ENCODE measurements around the gene PRPF18. TPM values are rescaled to one million over a fixed set of nuclear protein-coding genes. Genes with fewer than 3 reads are reported as not detected.

Gene PRPF18
- total RNA-seq, 1 donor from 2014 or later, result 17.1 TPM

DNA sequence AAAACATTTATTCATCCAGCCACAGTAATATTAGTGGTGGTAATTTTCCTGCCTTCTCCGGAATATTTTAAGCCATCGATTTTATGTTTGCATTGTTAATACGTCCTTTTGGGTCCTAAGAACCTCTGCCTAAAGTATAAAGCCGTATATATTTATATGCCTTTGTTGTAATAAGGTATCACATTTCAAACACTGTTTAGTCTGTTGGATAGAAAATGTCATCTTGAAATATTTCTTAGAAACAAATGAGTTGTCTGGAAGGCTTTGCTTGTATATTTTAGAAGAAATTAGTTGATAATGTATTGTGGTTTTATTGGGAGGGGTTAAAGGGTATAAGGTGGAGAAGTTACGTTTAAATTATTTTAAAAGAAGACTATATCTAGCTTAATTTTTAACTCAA, 11.1 kb downstream of the PRPF18 start:
- Mint-ChIP-seq H3K27ac (no peak overlapping the region), H3K9me3 (ENCODE audit: low read depth) (no peaks in the 10 kb centered on the region), H3K4me3 (ENCODE audit: low read depth) (no peak overlapping the region), H3K4me1 (ENCODE audit: low read depth) (peaks cover 1% of the 10 kb centered on the region), H3K36me3 (ENCODE audit: insufficient read depth) (peaks cover 2% of the 10 kb centered on the region), H3K27me3 (no peaks in the 10 kb centered on the region)
- TF ChIP-seq, protein P1, sequence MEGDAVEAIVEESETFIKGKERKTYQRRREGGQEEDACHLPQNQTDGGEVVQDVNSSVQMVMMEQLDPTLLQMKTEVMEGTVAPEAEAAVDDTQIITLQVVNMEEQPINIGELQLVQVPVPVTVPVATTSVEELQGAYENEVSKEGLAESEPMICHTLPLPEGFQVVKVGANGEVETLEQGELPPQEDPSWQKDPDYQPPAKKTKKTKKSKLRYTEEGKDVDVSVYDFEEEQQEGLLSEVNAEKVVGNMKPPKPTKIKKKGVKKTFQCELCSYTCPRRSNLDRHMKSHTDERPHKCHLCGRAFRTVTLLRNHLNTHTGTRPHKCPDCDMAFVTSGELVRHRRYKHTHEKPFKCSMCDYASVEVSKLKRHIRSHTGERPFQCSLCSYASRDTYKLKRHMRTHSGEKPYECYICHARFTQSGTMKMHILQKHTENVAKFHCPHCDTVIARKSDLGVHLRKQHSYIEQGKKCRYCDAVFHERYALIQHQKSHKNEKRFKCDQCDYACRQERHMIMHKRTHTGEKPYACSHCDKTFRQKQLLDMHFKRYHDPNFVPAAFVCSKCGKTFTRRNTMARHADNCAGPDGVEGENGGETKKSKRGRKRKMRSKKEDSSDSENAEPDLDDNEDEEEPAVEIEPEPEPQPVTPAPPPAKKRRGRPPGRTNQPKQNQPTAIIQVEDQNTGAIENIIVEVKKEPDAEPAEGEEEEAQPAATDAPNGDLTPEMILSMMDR (IDR thresholded peaks at IDR 0.05; ENCODE audit: unreplicated experiment), result no peak
- DNase-seq (ENCODE audit: low spot score, unreplicated experiment), result no peak

DNA sequence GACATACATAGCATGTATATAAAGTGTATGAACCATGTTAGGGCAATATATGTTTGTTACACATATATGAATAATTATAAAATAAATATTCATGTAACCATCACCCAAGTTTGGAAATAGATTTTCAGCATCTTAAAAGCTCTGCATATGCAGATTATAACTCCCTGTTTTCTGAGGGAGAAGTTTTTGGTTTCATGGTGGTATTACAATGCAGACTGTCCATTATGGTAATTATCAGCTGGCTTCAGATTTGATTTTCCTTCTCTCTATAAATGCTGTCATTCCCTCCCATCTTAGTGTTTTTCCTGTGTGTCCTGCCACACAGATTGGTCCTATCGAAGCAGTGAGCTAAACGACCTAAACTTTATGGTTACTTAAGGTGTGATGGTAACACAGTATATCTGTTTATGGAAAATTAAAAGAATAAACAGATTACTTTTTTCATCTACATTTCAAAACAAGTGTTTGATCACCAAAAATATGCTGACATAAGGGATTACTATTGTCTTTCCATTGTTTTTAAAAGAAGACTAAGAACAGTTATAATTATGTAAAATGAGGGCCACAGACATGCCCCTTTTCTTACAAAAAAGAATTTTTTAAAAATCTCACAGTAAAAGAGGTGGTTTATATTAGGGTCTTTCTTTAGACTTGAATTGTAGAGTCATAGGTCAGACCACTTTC, 17.7 kb downstream of the PRPF18 start:
- H3K27me3 Mint-ChIP-seq, result no peaks in the 10 kb centered on the region
- TF ChIP-seq, protein P1 (IDR thresholded peaks at IDR 0.05; ENCODE audit: unreplicated experiment), result no peak
- DNase-seq (ENCODE audit: low spot score, unreplicated experiment), result no peak
- H3K27ac Mint-ChIP-seq, result no peak overlapping the region
- H3K9me3 Mint-ChIP-seq (ENCODE audit: low read depth), result no peaks in the 10 kb centered on the region
- peaks cover 12% of the 10 kb centered on the region for H3K36me3 Mint-ChIP-seq (ENCODE audit: insufficient read depth)
- H3K4me1 Mint-ChIP-seq (ENCODE audit: low read depth), result peaks cover 6% of the 10 kb centered on the region
- no peak overlapping the region for H3K4me3 Mint-ChIP-seq (ENCODE audit: low read depth)

DNA sequence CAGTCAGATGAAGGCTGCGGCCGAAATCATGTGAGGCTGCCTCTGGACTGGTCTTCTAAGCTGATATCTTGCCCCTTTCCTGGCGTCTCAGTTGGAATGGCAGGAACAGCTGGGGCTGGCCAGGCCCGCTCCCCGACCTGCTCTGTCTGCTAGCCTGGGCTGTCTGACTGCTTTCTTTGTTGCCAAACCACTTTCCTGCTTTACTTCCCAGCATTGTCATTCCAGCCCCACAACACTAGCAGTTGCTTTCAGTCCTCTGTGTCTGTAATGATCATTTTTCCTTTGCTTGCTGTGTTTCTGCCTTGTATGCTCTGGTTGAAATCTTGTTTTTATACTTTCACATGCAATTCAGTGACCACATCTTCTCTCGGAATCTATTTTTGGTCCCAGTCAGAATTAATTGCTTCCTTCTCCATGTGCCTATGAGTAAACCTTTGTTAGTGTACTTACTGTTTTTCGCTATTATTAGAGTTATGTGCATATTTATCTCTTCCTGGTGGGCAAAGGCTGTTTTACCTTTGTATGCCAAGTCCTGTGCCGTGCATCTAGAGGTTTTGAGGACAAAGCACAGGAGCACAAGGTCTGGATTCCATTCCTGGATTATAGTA, 21.6 kb downstream of the PRPF18 start:
- peak overlapping the region; percentile 88 for H3K27ac Mint-ChIP-seq
- DNase-seq (ENCODE audit: low spot score, unreplicated experiment), result no peak
- TF ChIP-seq, protein P1 (IDR thresholded peaks at IDR 0.05; ENCODE audit: unreplicated experiment), result no peak

DNA sequence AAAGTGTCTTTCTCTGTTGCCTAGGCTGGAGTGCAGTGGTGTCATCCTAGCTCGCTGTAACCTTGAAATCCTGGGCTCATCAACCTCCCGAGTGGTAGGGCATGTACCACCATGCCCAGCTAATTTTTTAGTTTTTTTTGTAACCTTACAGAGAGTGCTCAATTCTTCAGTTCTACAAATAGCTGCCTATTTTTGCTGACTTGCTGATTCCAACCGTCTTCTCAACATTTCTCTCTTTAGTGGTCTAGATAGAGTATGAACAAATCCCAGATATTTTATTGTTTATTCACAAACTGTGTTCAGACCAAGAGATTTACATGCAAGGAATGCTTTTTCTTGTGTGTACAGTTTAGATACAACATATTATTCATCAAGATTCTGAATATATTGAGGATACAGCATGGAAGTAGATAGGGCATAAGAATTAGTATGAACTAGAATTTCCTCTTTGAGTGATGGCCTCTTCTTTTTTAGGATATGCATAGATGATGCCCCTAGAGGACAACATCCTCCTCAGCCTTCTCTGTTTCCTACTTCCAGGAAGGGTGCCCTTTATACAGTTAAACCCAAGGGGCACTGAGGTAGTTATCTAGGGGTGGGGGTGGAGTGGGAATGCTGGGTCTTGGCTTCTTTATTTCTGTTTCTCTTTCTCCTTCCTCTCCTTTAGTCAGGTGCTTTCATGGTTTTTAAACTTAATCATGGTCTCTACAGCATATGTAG, 26.0 kb downstream of the PRPF18 start:
- DNase-seq (ENCODE audit: low spot score, unreplicated experiment), result no peak
- Mint-ChIP-seq H3K4me3 (ENCODE audit: low read depth) (no peak overlapping the region), H3K27ac (no peak overlapping the region), H3K4me1 (ENCODE audit: low read depth) (peaks cover 22% of the 10 kb centered on the region), H3K9me3 (ENCODE audit: low read depth) (no peaks in the 10 kb centered on the region), H3K27me3 (no peaks in the 10 kb centered on the region), H3K36me3 (ENCODE audit: insufficient read depth) (peaks cover 20% of the 10 kb centered on the region)
- TF ChIP-seq, protein P1 (IDR thresholded peaks at IDR 0.05; ENCODE audit: unreplicated experiment), result no peak

More for the DNA sequence above, 21.6 kb downstream of the PRPF18 start:
- Mint-ChIP-seq H3K4me1 (ENCODE audit: low read depth) (peaks cover 6% of the 10 kb centered on the region), H3K9me3 (ENCODE audit: low read depth) (no peaks in the 10 kb centered on the region), H3K27me3 (no peaks in the 10 kb centered on the region), H3K4me3 (ENCODE audit: low read depth) (no peak overlapping the region), H3K36me3 (ENCODE audit: insufficient read depth) (peaks cover 19% of the 10 kb centered on the region)

DNA sequence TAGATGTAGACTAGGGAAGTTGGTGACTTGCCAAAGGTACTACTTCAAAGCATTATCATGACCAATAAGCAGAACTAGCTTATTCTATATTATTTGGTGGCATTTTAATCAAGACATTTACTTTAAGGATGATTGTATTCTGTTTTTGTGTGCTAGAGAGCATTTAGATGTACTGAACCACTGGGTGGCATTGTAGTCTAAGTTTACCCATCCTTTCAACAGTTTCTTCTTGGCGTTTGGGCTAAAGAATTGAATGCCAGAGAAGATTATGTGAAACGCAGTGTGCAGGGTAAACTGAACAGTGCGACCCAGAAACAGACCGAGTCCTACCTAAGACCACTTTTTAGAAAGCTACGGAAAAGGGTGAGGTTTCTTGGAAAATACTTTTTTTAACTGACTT, 26.8 kb downstream of the PRPF18 start:
- TF ChIP-seq, protein P1 (IDR thresholded peaks at IDR 0.05; ENCODE audit: unreplicated experiment), result peak; percentile 62
- DNase-seq (ENCODE audit: low spot score, unreplicated experiment), result no peak
- Mint-ChIP-seq H3K9me3 (ENCODE audit: low read depth) (no peaks in the 10 kb centered on the region), H3K4me3 (ENCODE audit: low read depth) (no peak overlapping the region), H3K4me1 (ENCODE audit: low read depth) (peaks cover 17% of the 10 kb centered on the region), H3K27ac (no peak overlapping the region), H3K36me3 (ENCODE audit: insufficient read depth) (peaks cover 22% of the 10 kb centered on the region), H3K27me3 (no peaks in the 10 kb centered on the region)

All from progenitor cell of endocrine pancreas (in vitro differentiated cells).